KBM-7 (cell line): Measurements from ENCODE around the gene DCST1.

Source experiments
- DNase-seq: peaks from one replicate; pipeline ENCODE4 v3.0.0-alpha.2; 2015
- in situ Hi-C: fragments of 300-500 bp; cut with MboI; formaldehyde crosslinking; loops from 2 replicates; pipeline ENCODE4 v1.14.3; 2020; ENCODE audit warnings: low sequenced_read_pairs, low pct_unique_long_range_greater_than_20kb, mixed read lengths

DCST1 gene

GRCh38 chr1:154999571-155000410, 33.8 kb upstream of the DCST1 start:
- in situ Hi-C loops: no loop called here
- DNase-seq: peak; percentile 61

- in situ Hi-C loops: no loop called here
- no peak for DNase-seq
These were observed 33.3 kb upstream of the DCST1 start for GRCh38 chr1:155000411-155000725.

- in situ Hi-C loops: no loop called here
- DNase-seq: peak; percentile 91
These were observed 32.7 kb upstream of the DCST1 start for GRCh38 chr1:155000726-155001424.

GRCh38 chr1:155001425-155001674, 32.3 kb upstream of the DCST1 start:
- in situ Hi-C loops: no loop called here

GRCh38 chr1:155001675-155002463, 31.8 kb upstream of the DCST1 start:
- in situ Hi-C loops: no loop called here

More at GRCh38 chr1:155001425-155001674, 32.3 kb upstream of the DCST1 start:
- DNase-seq: no peak

GRCh38 chr1:155002464-155003226, 31.0 kb upstream of the DCST1 start, which contains the start of gene ZBTB7B:
ZBTB7B (plus strand) TSS chr1:155002802; CDS start chr1:155014661, 11,859 bp downstream.
- in situ Hi-C loops: no loop called here
- DNase-seq: peak; percentile 34

More at GRCh38 chr1:155001675-155002463, 31.8 kb upstream of the DCST1 start:
- DNase-seq: peak; percentile 93

- no peak for DNase-seq
- in situ Hi-C loops: no loop called here
These were observed 30.3 kb upstream of the DCST1 start for GRCh38 chr1:155003227-155003765.

GRCh38 chr1:155003766-155004351, 29.8 kb upstream of the DCST1 start:
- in situ Hi-C loops: no loop called here
- no peak for DNase-seq

GRCh38 chr1:155004352-155005075, 29.1 kb upstream of the DCST1 start:
- no peak for DNase-seq
- in situ Hi-C loops: no loop called here

- no peak for DNase-seq
- in situ Hi-C loops: no loop called here
These were observed 28.3 kb upstream of the DCST1 start for GRCh38 chr1:155005076-155006011.

- DNase-seq: peak; percentile 47
- in situ Hi-C loops: no loop called here
These were observed 27.0 kb upstream of the DCST1 start for GRCh38 chr1:155006601-155007101.

- no peak for DNase-seq
- in situ Hi-C loops: no loop called here
These were observed 26.3 kb upstream of the DCST1 start for GRCh38 chr1:155007251-155007828.

- in situ Hi-C loops: no loop called here
- DNase-seq: no peak
These were observed 25.3 kb upstream of the DCST1 start for GRCh38 chr1:155008015-155008941.

- no peak for DNase-seq
These were observed 24.4 kb upstream of the DCST1 start for GRCh38 chr1:155009221-155009711.

GRCh38 chr1:155009742-155010141, 23.9 kb upstream of the DCST1 start:
- DNase-seq: no peak
- in situ Hi-C loops: no loop called here

More at GRCh38 chr1:155009221-155009711, 24.4 kb upstream of the DCST1 start:
- in situ Hi-C loops: no loop called here
